GM12878 (cell line): ENCODE data around the gene OSBPL3. TPM values are rescaled to one million over a fixed set of nuclear protein-coding genes. Genes with fewer than 3 reads are reported as not detected.
A peak's percentile ranks its signal among the peaks of the same experiment; 100 is the strongest.

Experiments
- CBFB ChIP-seq: IDR thresholded peaks from 2 replicates; pipeline ENCODE4 v1.6.1; 2016; ENCODE audit warnings: antibody characterized with exemption, low read depth
- CHD2 ChIP-seq: IDR thresholded peaks from 2 replicates; pipeline ENCODE4 v1.6.1; 2011; ENCODE audit warnings: low read depth, low read length, improper control_type of control experiment, borderline replicate concordance
- ELK1 ChIP-seq: IDR thresholded peaks from 2 replicates; pipeline ENCODE4 v1.6.1; 2012; ENCODE audit warnings: low read depth, low read length, improper control_type of control experiment
- ESRRA ChIP-seq: IDR thresholded peaks from 2 replicates; pipeline ENCODE4 v1.6.1; 2012; ENCODE audit warnings: mild to moderate bottlenecking, low read length, improper control_type of control experiment
- FOXK2 ChIP-seq: fragments of 450-650 bp; IDR thresholded peaks from 2 replicates; pipeline ENCODE4 v1.6.1; 2017; ENCODE audit warnings: mild to moderate bottlenecking, moderate library complexity
- FOXM1 ChIP-seq: IDR thresholded peaks from 2 replicates; pipeline ENCODE4 v1.6.1; 2012; ENCODE audit warnings: low read depth, mild to moderate bottlenecking, inconsistent platforms, low read length, moderate library complexity
- GABPA ChIP-seq: IDR thresholded peaks from 2 replicates; pipeline ENCODE4 v1.6.1; 2014; ENCODE audit warnings: antibody characterized with exemption, low read depth, mild to moderate bottlenecking, inconsistent platforms
- HDAC6 ChIP-seq: fragments of 200-600 bp; sonication (generic); IDR thresholded peaks from one replicate; pipeline ENCODE4 v1.8.0; 2017; ENCODE audit warnings: antibody characterized with exemption; ENCODE audit not compliant: unreplicated experiment
- JUNB ChIP-seq: IDR thresholded peaks from 2 replicates; pipeline ENCODE4 v1.6.1; 2016; ENCODE audit warnings: antibody characterized with exemption, mild to moderate bottlenecking
- KDM1A ChIP-seq: fragments of 200-600 bp; sonication (generic); IDR thresholded peaks from 2 replicates; pipeline ENCODE4 v1.6.1; 2016; ENCODE audit warnings: borderline replicate concordance
- LARP7 ChIP-seq: fragments of 450-650 bp; IDR thresholded peaks from 2 replicates; pipeline ENCODE4 v1.6.1; 2017; ENCODE audit warnings: mild to moderate bottlenecking
- MLLT1 ChIP-seq: fragments of 450-650 bp; IDR thresholded peaks from 2 replicates; pipeline ENCODE4 v1.6.1; 2016; ENCODE audit warnings: mild to moderate bottlenecking
- NRF1 ChIP-seq: conservative IDR thresholded peaks from 2 replicates; pipeline ENCODE4 v1.6.1; 2011; ENCODE audit warnings: mild to moderate bottlenecking, low read depth, low read length, improper control_type of control experiment
- PBX3 ChIP-seq: IDR thresholded peaks from 2 replicates; pipeline ENCODE4 v1.6.1; 2011; ENCODE audit warnings: mild to moderate bottlenecking, low read depth, low read length, moderate library complexity; ENCODE audit not compliant: insufficient replicate concordance
- PML ChIP-seq: IDR thresholded peaks from 2 replicates; pipeline ENCODE4 v1.6.1; 2012; ENCODE audit warnings: low read length, inconsistent platforms
- RB1 ChIP-seq: fragments of 450-650 bp; formaldehyde crosslinking; IDR thresholded peaks from 2 replicates; pipeline ENCODE4 v1.6.1; 2017; ENCODE audit warnings: mild to moderate bottlenecking, borderline replicate concordance
- RFX5 ChIP-seq: IDR thresholded peaks from 2 replicates; pipeline ENCODE4 v1.6.1; 2011; ENCODE audit warnings: low read depth, low read length, improper control_type of control experiment
- SMAD1 ChIP-seq: fragments of 450-650 bp; IDR thresholded peaks from 2 replicates; pipeline ENCODE4 v1.6.1; 2018; ENCODE audit warnings: mild to moderate bottlenecking, low read depth; ENCODE audit not compliant: partially characterized antibody
- SMC3 ChIP-seq: IDR thresholded peaks from 2 replicates; pipeline ENCODE4 v1.6.1; 2011; ENCODE audit warnings: low read length, improper control_type of control experiment, borderline replicate concordance
- SREBF1 ChIP-seq: IDR thresholded peaks from 2 replicates; pipeline ENCODE4 v1.6.1; 2012; ENCODE audit warnings: mild to moderate bottlenecking, low read length
- SRF ChIP-seq, 2 experiments: IDR thresholded peaks; 2 replicates each; pipeline ENCODE4 v1.6.1; 2011; ENCODE audit warnings: low read depth in 2 of 2, low read length in 2 of 2, mild to moderate bottlenecking in 1 of 2, moderate library complexity in 1 of 2
- SUZ12 ChIP-seq: fragments of 200-600 bp; sonication (generic); IDR thresholded peaks from one replicate; pipeline ENCODE4 v1.6.1; 2018; ENCODE audit warnings: antibody characterized with exemption, mild to moderate bottlenecking; ENCODE audit not compliant: unreplicated experiment
- TCF3 ChIP-seq: IDR thresholded peaks from 2 replicates; pipeline ENCODE4 v1.6.1; 2012; ENCODE audit warnings: low read depth, mild to moderate bottlenecking, low read length, borderline replicate concordance; ENCODE audit not compliant: insufficient read depth
- ZBTB4 ChIP-seq: fragments of 450-650 bp; formaldehyde crosslinking; IDR thresholded peaks from 2 replicates; pipeline ENCODE4 v1.4.0; 2022; ENCODE audit warnings: mild to moderate bottlenecking, moderate library complexity
- ZNF24 ChIP-seq: fragments of 450-650 bp; IDR thresholded peaks from 2 replicates; pipeline ENCODE4 v1.6.1; 2017; ENCODE audit warnings: antibody characterized with exemption, mild to moderate bottlenecking
- ZNF622 ChIP-seq: fragments of 450-650 bp; IDR thresholded peaks from 2 replicates; pipeline ENCODE4 v1.6.1; 2017; ENCODE audit warnings: mild to moderate bottlenecking, inconsistent platforms
- ZZZ3 ChIP-seq: IDR thresholded peaks from 2 replicates; pipeline ENCODE4 v1.6.1; 2011; ENCODE audit warnings: low read depth; ENCODE audit not compliant: control insufficient read depth, insufficient read length
- polyA plus RNA-seq, 11 experiments: library from polyadenylated mRNA; depleted of rRNA in 4 of 11; unstranded in 6 of 11; stranded (reverse) in 5 of 11; fragments of >200 nt; fragmentation: Nextera tagmentation in 4 of 11; fragmentation: Illumina TruSeq in 1 of 11; extraction: Ambion mirVana in 4 of 11; extraction: Trizol in 1 of 11; gene quantifications; 1 replicate in 1 of 11; 2 replicates in 10 of 11; pipeline versions ENCODE4 v1.2.1 to v1.2.3, GENCODE V29; 2011 to 2016; ENCODE audit warnings: inconsistent platforms in 2 of 11, missing spikeins in 2 of 11, low read depth in 1 of 11
- total RNA-seq, 4 experiments: library from RNA; depleted of rRNA in 3 of 4; stranded (reverse); fragments of >200 nt in 3 of 4; fragmentation: Illumina TruSeq in 1 of 4; extraction: Trizol in 1 of 4; gene quantifications; 2 replicates each; pipeline versions ENCODE4 v1.2.1 to v1.2.3, GENCODE V29; 2013 to 2021

OSBPL3 gene
- total and polyA plus RNA-seq, 10 of the 15 experiments (the other 5 are each of a cell fraction or from before 2014, with no cell fraction given): 6.1 to 46.6 (median 27.0) TPM

- TF ChIP-seq ESRRA (no peak), TCF3 (no peak), CHD2 (peak; percentile 28; the same call in 1 of the 2 replicates), ELK1 (no peak), KDM1A (no peak), FOXK2 (no peak), MLLT1 (no peak), SREBF1 (no peak), NRF1 (no peak), RFX5 (no peak), LARP7 (no peak), PML (no peak), CBFB (0 out of 2 replicates have a peak, but pooled peaks have one; percentile 36), ZZZ3 (no peak), SRF (IDR thresholded peaks at IDR 0.05; ENCODE audit: low read depth in 2 of 2, low read length in 2 of 2) (no peak), FOXM1 (no peak), ZBTB4 (no peak), ZNF24 (no peak), JUNB (no peak), SMC3 (peak; percentile 20; the same call in 1 of the 2 replicates), SUZ12 (no peak), GABPA (no peak), SMAD1 (no peak), HDAC6 (no peak), RB1 (no peak), PBX3 (no peak), ZNF622 (no peak)
Measured at GRCh38 chr7:24896031-24896501, 83.9 kb downstream of the OSBPL3 start (continued).
